Measurements from ENCODE around the gene ACO2.
"Not testable (repeated sequence)": the region's sequence is repeated elsewhere in the genome, so short reads cannot be mapped to it uniquely, and the experiment has no call there.

Gene ACO2

DNA sequence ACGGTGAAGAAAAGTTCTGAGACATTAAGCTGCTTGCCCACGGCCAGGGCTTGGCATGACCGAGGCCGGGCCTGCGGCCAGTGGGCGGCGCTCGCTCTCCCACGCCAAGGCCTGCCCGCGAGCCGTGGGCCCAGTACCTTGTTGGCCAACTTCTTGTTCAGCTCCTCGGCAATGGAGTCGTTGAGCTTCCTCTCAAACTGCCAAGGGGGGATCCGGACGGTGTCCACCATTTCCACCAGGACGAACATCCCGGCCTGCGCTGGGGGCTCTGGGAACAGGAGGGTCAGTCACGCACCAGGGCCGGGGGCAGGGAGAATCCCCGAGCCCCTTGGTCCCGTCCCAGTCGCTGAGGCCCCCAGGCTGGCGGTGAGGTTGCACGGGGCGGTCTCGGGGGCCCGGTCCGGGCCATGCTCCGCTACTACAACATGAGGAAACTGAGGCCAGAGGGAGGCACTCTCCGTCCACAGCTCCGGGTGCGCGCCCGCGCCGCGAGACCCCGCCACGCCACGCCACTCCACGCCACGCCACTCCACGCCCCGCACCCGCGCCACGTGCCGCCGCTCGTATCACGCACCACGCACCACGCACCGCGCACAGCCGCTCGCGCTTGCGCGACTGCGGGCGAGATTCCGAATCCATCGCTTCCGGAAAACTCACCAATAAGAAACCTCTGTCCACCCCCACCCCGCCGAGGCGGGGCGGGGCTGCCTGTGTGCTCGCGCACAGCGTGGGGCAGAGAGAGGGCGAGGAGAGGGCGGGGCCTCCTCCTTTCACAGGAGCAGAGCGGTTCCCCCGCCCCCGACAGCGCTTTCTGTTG, 75.1 kb downstream of the ACO2 start, which contains the start of gene POLR3H:
Gene POLR3H (minus strand): TSS at position 617 of the 817 bp plus-strand sequence. CDS start 369 bp downstream, at position 248.
- peak; percentile 99 for DNase-seq

DNA sequence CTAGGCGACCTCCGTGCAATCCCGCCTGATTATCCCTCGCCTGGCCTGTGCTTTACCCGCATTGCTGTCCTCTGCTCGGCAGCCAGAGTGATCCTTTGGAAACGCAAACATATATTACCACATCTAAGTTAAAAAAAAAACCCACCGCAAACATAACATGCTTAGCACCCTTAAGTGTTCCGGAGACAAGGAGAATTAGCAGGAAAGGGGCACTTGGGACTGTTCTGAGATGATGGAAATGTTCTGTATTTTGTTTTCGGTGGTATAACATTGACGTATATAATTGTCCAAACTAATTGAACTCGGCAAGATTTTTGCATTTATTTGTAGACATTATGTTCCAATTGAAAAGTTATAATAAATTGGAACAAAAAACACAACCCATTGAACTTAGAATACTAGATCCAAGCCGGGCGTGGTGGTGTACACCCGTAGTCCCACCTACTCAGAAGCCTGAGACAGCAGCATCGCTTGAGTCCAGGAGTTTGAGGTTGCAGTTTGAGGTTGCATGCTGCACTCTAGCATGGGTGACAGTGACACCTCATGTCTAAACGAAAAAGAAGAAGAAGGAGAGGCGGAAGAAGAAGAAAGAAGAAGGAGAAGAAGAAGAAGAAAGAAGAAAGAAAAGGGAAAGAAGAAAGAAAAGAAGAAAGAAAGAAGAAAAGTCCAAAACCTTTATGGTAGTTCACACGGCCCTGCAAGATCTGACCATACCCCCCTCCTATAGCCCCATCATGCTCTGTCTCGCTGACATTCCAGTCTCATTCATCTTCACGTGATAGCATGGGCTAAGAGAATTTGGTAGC, 76.0 kb downstream of the ACO2 start:
- no peak for DNase-seq

DNA sequence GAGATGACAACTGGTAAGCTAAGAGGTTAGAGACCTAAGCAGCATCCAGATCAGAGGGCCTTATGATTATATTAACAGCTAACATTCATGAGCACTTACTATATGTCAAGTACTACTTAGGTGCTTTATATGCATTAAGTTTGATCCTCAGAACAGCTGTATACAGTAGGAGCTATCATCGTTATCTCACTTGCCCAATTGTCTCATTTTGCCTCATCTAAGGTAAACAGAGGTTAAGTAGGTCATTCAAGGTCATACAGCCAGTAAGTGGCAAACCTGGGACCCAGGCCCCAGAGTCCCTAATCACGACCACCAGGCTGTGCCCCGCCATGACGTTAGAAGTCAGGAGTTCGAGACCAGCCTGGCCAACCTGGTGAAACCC, 79.9 kb downstream of the ACO2 start:
- DNase-seq: no peak

DNA sequence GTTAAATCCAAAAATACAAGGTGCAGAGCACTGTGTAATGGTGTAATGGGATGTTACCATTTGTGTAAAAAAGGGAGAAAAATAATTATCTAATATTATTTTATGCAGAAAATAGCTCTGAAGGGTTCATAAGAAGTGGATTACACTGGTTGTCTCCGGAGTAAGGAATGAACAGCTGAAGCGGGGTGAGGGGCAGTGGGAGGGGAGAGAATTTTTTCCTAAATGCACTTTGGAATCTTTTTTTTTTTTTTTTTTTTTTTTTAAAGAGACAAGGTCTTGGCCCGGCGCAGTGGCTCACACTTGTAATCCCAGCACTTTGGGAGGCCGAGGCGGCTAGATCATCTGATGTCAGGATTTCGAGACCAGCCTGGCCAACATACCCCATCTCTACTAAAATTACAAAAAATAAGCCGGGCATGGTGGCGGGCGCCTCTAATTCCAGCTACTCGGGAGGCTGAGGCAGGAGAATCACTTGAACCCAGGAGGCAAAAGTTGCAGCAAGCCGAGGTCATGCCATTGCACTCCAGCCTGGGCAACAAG, 82.1 kb downstream of the ACO2 start:
- no peak for DNase-seq

- no peak for DNase-seq
Measured at GRCh38 chr22:41551877-41552582, 83.1 kb downstream of the ACO2 start.

- no peak for DNase-seq
Measured at GRCh38 chr22:41555325-41555982, 86.5 kb downstream of the ACO2 start.

GRCh38 chr22:41556561-41556960, 87.6 kb downstream of the ACO2 start:
- no peak for DNase-seq

GRCh38 chr22:41557401-41558240, 88.7 kb downstream of the ACO2 start:
- peak; percentile 87 for DNase-seq

GRCh38 chr22:41558241-41558630, 89.3 kb downstream of the ACO2 start:
- DNase-seq: not testable (repeated sequence)

- no peak for DNase-seq
Measured at GRCh38 chr22:41560095-41560471, 91.2 kb downstream of the ACO2 start.

GRCh38 chr22:41561335-41561734, 92.4 kb downstream of the ACO2 start:
- DNase-seq: no peak

GRCh38 chr22:41561788-41562187, 92.9 kb downstream of the ACO2 start:
- no peak for DNase-seq

- DNase-seq: no peak
Measured at GRCh38 chr22:41562461-41562860, 93.5 kb downstream of the ACO2 start.

DNA sequence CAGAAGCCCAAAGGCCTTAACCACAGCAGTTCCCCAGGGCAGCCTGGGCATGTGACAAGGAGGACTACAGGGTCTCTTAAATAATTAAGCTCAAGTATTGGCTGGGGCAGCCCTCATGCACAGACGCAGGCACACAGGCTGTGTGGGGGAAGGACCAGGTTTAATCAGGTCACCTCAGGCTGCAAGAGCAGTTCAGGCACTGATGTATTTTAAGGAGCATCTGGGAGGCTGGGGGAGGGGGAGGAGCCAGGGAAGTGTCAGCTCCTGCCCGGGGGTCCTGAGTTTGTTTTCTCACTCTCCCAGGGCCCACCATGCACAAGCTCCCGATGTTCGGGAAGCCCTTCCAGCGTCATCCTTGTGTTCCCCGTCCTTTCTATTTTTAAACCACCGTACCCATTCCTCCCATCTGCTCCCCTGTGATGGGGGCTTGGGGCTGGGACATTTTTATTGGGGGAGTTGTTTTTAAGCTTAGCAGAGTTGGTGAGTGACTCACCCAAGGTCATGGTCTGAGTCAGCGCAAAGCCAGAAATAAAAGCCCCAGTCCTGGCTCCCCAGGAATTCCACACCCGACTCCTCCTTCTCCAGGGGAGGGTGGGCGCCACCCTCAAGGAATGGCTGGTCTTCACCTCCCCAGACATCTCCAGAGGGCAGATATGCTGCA, 94.3 kb downstream of the ACO2 start:
- no peak for DNase-seq

DNA sequence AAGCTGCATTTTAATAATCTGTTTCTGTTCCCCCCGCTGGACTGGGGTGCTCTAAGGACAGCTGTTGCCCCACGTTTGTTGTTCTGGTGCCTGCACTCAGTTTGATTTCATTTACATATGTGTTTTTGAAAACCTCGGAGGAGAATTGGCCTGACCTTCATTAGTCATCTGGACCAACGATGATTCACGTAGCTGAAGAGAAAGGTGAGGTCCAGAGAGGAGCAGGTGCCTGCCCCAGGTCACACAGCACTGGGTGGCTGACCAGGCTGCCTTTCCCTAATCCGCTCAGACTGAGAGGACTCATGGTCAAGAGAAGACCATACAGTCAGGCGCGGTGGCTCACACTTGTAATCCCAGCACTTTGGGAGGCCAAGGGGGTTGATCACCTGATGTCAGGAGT, 95.6 kb downstream of the ACO2 start:
- no peak for DNase-seq

DNA sequence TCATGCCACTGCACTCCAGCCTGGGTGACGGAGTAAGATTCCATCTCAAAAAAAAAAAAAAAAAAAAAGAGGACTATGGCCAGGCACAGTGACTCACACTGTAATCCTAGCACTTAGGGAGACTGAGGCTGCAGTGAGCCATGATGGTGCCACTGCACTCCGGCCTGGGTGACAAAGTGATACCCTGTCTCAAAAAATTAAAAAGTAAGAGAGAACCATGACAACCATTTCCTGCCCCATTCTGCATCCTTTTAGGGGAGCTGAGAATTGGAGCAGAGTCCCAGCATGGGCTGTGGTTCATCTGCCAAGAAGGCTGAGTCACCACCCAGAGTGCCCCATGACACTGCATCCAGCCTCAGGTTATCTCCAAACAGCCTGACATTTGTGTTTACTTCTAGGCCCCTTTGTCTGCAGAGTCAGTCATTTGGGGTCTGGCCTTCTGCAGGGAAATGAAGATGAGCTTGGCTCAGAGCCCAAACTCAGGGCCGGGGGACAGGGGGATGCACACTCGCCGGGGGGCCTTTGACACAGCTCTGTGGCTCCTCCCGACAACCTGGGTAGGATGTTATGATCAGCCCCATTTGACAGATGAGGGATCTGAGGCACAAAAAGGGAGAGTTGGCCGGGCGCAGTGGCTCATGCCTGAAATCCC, 96.6 kb downstream of the ACO2 start:
- DNase-seq: no peak

DNA sequence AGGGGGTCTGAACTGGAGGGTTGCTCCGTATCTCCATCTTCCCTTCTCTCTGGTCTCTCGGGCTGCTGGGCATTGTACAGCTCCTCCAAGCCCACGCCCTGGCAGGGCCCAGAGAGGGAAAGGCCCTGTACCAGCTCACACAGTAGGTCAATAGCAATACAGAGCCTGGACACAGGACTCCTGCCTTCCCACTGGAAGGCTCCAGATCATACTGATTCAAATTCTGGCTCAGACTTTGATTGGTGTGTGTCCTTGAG, 98.5 kb downstream of the ACO2 start:
- DNase-seq: no peak

DNA sequence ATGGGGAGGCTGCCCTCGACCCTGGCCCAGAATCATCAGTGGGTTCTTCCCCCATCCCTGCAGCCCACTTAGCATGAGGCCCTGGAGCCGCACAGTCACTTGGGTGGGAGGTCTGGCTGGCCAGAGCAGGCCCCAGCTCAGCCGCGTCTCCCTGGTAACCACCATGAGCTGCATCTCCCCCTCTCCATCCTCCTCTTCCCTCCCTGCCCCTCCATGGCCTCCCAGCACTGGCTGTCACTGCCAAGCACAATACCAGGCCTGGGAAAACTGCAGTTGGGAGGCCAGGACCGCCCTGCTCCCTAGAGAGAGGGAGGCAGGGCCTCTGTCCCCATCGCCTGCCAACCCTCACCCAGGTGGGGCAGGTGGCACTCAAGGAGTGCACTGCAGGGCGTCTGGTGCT, 99.9 kb downstream of the ACO2 start:
- DNase-seq: no peak

DNA sequence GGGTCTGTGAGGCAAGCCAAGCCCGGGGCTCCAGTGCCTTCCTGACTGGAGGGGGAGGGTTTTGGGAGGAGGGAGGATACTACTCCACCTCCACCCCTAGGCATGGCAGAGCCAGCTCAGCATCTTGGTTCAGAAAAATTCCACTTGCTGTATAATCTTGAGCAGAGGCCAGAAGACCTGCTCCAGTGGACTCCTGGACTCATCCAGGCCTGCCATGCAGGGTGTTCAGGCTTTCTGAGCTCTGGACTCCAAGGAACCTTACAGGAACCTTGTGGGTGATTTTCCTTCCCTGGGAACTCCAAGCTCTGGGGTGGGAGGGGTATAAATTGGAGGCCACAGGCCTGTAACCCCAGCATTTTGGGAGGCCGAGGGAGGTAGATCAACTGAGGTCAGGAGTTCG, 101.3 kb downstream of the ACO2 start:
- no peak for DNase-seq

GRCh38 chr22:41571786-41572185, 102.9 kb downstream of the ACO2 start:
- no peak for DNase-seq

DNA sequence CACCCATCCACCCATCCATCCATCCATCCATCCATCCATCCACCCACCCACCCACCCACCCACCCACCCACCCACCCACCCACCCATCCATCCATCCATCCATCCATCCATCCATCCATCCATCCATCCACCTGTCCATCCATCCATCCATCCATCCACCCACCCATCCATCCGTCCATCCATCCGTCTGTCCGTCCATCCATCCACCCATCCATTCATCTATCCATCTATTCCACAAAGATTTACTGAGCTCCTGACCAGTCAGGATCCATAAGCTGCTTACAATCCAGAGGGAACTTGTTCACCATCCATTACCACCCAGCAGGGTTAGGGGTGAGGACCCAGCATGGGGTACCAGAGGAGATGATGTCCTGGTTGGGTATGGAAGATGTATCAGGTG, 103.4 kb downstream of the ACO2 start:
- not testable (repeated sequence) for DNase-seq
